Ovary (tissue), 9 donors: ENCODE results near the gene SLC39A1. TPM values are rescaled to one million over a fixed set of nuclear protein-coding genes. Genes with fewer than 3 reads are reported as not detected.
"Not testable (repeated sequence)": the region's sequence is repeated elsewhere in the genome, so short reads cannot be mapped to it uniquely, and the experiment has no call there.

Experiments
- DNase-seq, 5 donors: peaks; one replicate each; pipeline ENCODE4 v3.0.0-alpha.2; 2019 to 2020
- H3K27ac ChIP-seq, 2 donors: fragments of 200-600 bp; one replicate each; pipeline versions ENCODE4 v1.5.1 to v1.8.0; 2019 to 2022
- H3K27me3 ChIP-seq: fragments of 200-600 bp; one replicate; pipeline ENCODE4 v1.8.0; 2022
- H3K36me3 ChIP-seq: fragments of 200-600 bp; sonication (generic); one replicate; pipeline ENCODE4 v1.5.1; 2019
- H3K4me1 ChIP-seq: one replicate; pipeline ENCODE4 v1.8.1; 2013; ENCODE audit warnings: mild to moderate bottlenecking, moderate library complexity; ENCODE audit not compliant: insufficient read depth
- H3K4me3 ChIP-seq: fragments of 200-600 bp; sonication (generic); one replicate; pipeline ENCODE4 v1.5.1; 2017
- H3K9me3 ChIP-seq, 2 donors: fragments of 200-600 bp in 1 of 2; sonication (generic) in 1 of 2; one replicate each; pipeline versions ENCODE4 v1.5.1 to v1.8.1; 2013 to 2019; ENCODE audit warnings: mild to moderate bottlenecking in 1 of 2, moderate library complexity in 1 of 2
- CTCF ChIP-seq, 3 donors: fragments of 450-650 bp in 2 of 3; fragments of 200-600 bp in 1 of 3; IDR thresholded peaks; one replicate each; pipeline versions ENCODE4 v1.5.1 to v1.8.0; 2016 to 2022; ENCODE audit warnings: antibody characterized with exemption in 3 of 3, mild to moderate bottlenecking in 1 of 3
- EP300 ChIP-seq: sonication (generic); formaldehyde crosslinking; IDR thresholded peaks from one replicate; pipeline ENCODE4 v1.6.1; 2017; ENCODE audit warnings: antibody characterized with exemption
- POLR2A ChIP-seq: fragments of 450-650 bp; IDR thresholded peaks from one replicate; pipeline ENCODE4 v1.6.1; 2017; ENCODE audit warnings: antibody characterized with exemption, mild to moderate bottlenecking, moderate library complexity
- WGBS, 3 donors: extraction: QIAGEN DNeasy Blood & Tissue Kit in 1 of 3; methylation state at CpG; one replicate each; pipeline versions ENCODE4 v1.1.5 to v1.1.7; 2013 to 2017; 5-methylcytosine and 5-hydroxymethylcytosine counted together
- intact Hi-C, 4 donors: fragments of 100-400 bp; cut with DNase I; formaldehyde crosslinking; loops; one replicate each; pipeline versions ENCODE4 v1.11.0 to v1.15.1; 2022 to 2023
- microRNA-seq, 3 donors: library from miRNA; unstranded; fragments of <30 nt; microRNA quantifications; one replicate each; pipeline versions ENCODE4 to v1.2.0, GENCODE V29; 2019 to 2020
- polyA plus RNA-seq, 2 donors: library from polyadenylated mRNA; stranded (reverse); fragments of 200-250 nt in 1 of 2; fragments of 350-450 nt in 1 of 2; fragmentation: Illumina TruSeq in 1 of 2; extraction: RNeasy Lipid Tissue Mini Kit (QIAGEN cat#74804) in 1 of 2; gene quantifications; one replicate each; pipeline ENCODE4 v1.2.3, GENCODE V29; 2013 to 2014
- small RNA-seq: library from RNA; depleted of rRNA; stranded (forward); fragments of <200 nt; gene quantifications from one replicate; pipeline ENCODE3, GENCODE V24; 2016
- total RNA-seq, 7 donors: library from RNA; depleted of rRNA in 2 of 7; stranded (reverse); fragments of >200 nt in 2 of 7; fragmentation: NEBNext Ultra II Directional in 3 of 7; extraction: Animal tissue kit (Norgen Biotek cat#: 25700) in 3 of 7; gene quantifications; one replicate each; pipeline versions ENCODE4 v1.1.0 to v1.2.4, GENCODE V29; 2016 to 2023
- donor health status: DM: no; HTN: no; CAD: no; lungs with moderate emphysema.
- donor health status: DM: no; HTN: no; CAD: no.
- donor health status: Bipolar disorder and iron deficiency.
- donor health status: DM: yes; HTN: yes; CAD: no.
- donor health status: DM: no; HTN: no; CAD: no.
- donor health status: DM: yes; HTN: yes; CAD: no.

The SLC39A1 gene
- total and polyA plus RNA-seq, 9 donors = 59.3 to 121 (median 74.3) TPM

- Histone ChIP-seq H3K27me3 (no peaks in the 10 kb centered on the region), H3K4me1 (peaks cover 4% of the 10 kb centered on the region), H3K9me3 (no peaks in the 10 kb centered on the region), H3K36me3 (no peaks in the 10 kb centered on the region), H3K4me3 (no peak overlapping the region), H3K27ac (no peak overlapping the region)
- 77 to 84% (median 79%) methylated on average over 4 of the region's 4 CpGs for WGBS, 3 donors
- intact Hi-C loops = no loop called here
- TF ChIP-seq CTCF (IDR thresholded peaks at IDR 0.05) (no peak), POLR2A (no peak), EP300 (no peak)
- DNase-seq = no peak
Observed at GRCh38 chr1:153916297-153916696, 47.0 kb downstream of the SLC39A1 start.

- Histone ChIP-seq H3K9me3 (no peaks in the 10 kb centered on the region), H3K36me3 (no peaks in the 10 kb centered on the region), H3K4me3 (no peak overlapping the region), H3K27me3 (no peaks in the 10 kb centered on the region), H3K27ac (no peak overlapping the region), H3K4me1 (peaks cover 4% of the 10 kb centered on the region)
- intact Hi-C loops = no loop called here
- TF ChIP-seq POLR2A (no peak), EP300 (no peak), CTCF (IDR thresholded peaks at IDR 0.05) (no peak)
- DNase-seq = no peak
- WGBS, 3 donors = 66 to 71% (median 67%) methylated on average over 2 of the region's 2 CpGs
Observed at GRCh38 chr1:153912349-153912748, 51.0 kb downstream of the SLC39A1 start.

GRCh38 chr1:153910560-153910959 is 52.8 kb downstream of the SLC39A1 start:
- H3K36me3 ChIP-seq, H3K9me3 ChIP-seq, DNase-seq, H3K27me3 ChIP-seq, H3K4me1 ChIP-seq, intact Hi-C loops, H3K4me3 ChIP-seq, H3K27ac ChIP-seq: not testable (repeated sequence)
- 79 to 85% (median 84%) methylated on average over 6 of the region's 6 CpGs for WGBS, 3 donors

Small RNA genes within 50 kb of the gene (microRNA-seq; reads per million reads assigned to microRNA genes)
- gene MIR6737 = 0 to 0.89 (median 0.32) reads per million in 3 donors

Small RNA genes within 50 kb of the gene (small RNA-seq; reads per million reads assigned to genes)
- not detected for gene MIR6737

Other genes starting within 250 kb of the SLC39A1 start
- 10 to 100 TPM; 49.5 to 74.4 (median 58.6) TPM for gene INTS3, start 235.5 kb downstream of the SLC39A1 start, total RNA-seq
- 10 to 100 TPM; 41.6 to 54.5 TPM for gene INTS3, start 235.5 kb downstream of the SLC39A1 start, polyA plus RNA-seq
- gene SLC27A3, start 188.1 kb downstream of the SLC39A1 start, total RNA-seq = 10 to 100 TPM in 6 of 7 donors, 1 to 10 TPM in 1; 9.5 to 50.9 (median 31.1) TPM
- gene SLC27A3, start 188.1 kb downstream of the SLC39A1 start, polyA plus RNA-seq = 10 to 100 TPM; 23.2 to 31.5 TPM
- 10 to 100 TPM; 14.1 to 73.0 (median 58.3) TPM for gene GATAD2B, start 40.6 kb downstream of the SLC39A1 start, total RNA-seq
- 10 to 100 TPM; 11.2 to 22.0 TPM for gene GATAD2B, start 40.6 kb downstream of the SLC39A1 start, polyA plus RNA-seq
- 10 to 100 TPM; 21.3 to 83.1 (median 57.3) TPM for gene DENND4B, start 16.8 kb downstream of the SLC39A1 start, total RNA-seq
- 10 to 100 TPM; 20.9 to 29.6 TPM for gene DENND4B, start 16.8 kb downstream of the SLC39A1 start, polyA plus RNA-seq
- 10 to 100 TPM; 19.2 to 52.5 (median 37.9) TPM for gene CRTC2, start 4.9 kb downstream of the SLC39A1 start, total RNA-seq
- 10 to 100 TPM; 20.3 to 44.6 TPM for gene CRTC2, start 4.9 kb downstream of the SLC39A1 start, polyA plus RNA-seq
- gene CREB3L4, start 4.4 kb upstream of the SLC39A1 start, total RNA-seq = 10 to 100 TPM; 10.5 to 24.9 (median 14.9) TPM
- 10 to 100 TPM; 17.6 to 27.2 TPM for gene CREB3L4, start 4.4 kb upstream of the SLC39A1 start, polyA plus RNA-seq
- 100 to 1,000 TPM in 2 of 7 donors, 10 to 100 TPM in 5; 82.7 to 207 (median 88.6) TPM for gene JTB, start 14.1 kb upstream of the SLC39A1 start, total RNA-seq
- 100 to 1,000 TPM in 1 of 2 donors, 10 to 100 TPM in 1; 77.5 to 150 TPM for gene JTB, start 14.1 kb upstream of the SLC39A1 start, polyA plus RNA-seq
- 100 to 1,000 TPM in 4 of 7 donors, 10 to 100 TPM in 3; 31.4 to 147 (median 101) TPM for gene RAB13, start 22.8 kb upstream of the SLC39A1 start, total RNA-seq
- 100 to 1,000 TPM; 155 to 190 TPM for gene RAB13, start 22.8 kb upstream of the SLC39A1 start, polyA plus RNA-seq
- gene RPS27, start 27.2 kb upstream of the SLC39A1 start, total RNA-seq = 1,000 to 10,000 TPM; 3,441 to 7,027 (median 4,323) TPM
- over 10,000 TPM; 15,496 to 24,704 TPM for gene RPS27, start 27.2 kb upstream of the SLC39A1 start, polyA plus RNA-seq
- under 1 TPM in 2 of 7 donors, not detected in 5; 0.07 to 0.10 TPM for gene NUP210L, start 191.5 kb upstream of the SLC39A1 start, total RNA-seq
- gene NUP210L, start 191.5 kb upstream of the SLC39A1 start, polyA plus RNA-seq = not detected
- 100 to 1,000 TPM in 4 of 7 donors, 10 to 100 TPM in 3; 83.8 to 146 (median 120) TPM for gene TPM3, start 228.6 kb upstream of the SLC39A1 start, total RNA-seq
- 100 to 1,000 TPM in 1 of 2 donors, 10 to 100 TPM in 1; 78.0 to 316 TPM for gene TPM3, start 228.6 kb upstream of the SLC39A1 start, polyA plus RNA-seq
- gene CFAP141, start 242.8 kb upstream of the SLC39A1 start, total RNA-seq = 1 to 10 TPM in 1 of 7 donors, not detected in 6; 2.4 TPM
- gene CFAP141, start 242.8 kb upstream of the SLC39A1 start, polyA plus RNA-seq = not detected